Right lobe of liver (tissue), 4 donors: ENCODE measurements around the gene PGBD1.

Source experiments
- CTCF ChIP-seq, 4 donors: fragments of 200-600 bp in 3 of 4; fragments of 450-650 bp in 1 of 4; IDR thresholded peaks; one replicate each; pipeline versions ENCODE4 v1.5.1 to v1.8.0; 2016 to 2022; ENCODE audit warnings: antibody characterized with exemption in 4 of 4, mild to moderate bottlenecking in 2 of 4
- POLR2A ChIP-seq: fragments of 450-650 bp; IDR thresholded peaks from one replicate; pipeline ENCODE4 v1.6.1; 2017; ENCODE audit warnings: antibody characterized with exemption, mild to moderate bottlenecking
- donor health status: DM: no; HTN: no; CAD: no.
- donor health status: DM: no; HTN: no; CAD: no.
- donor health status: DM: no; HTN: yes; CAD: no.

GRCh38 chr6:28322661-28323060 lies 41.3 kb downstream of the PGBD1 start:
- TF ChIP-seq CTCF (IDR thresholded peaks at IDR 0.05) (no peak), POLR2A (no peak)
